ENCODE data around the gene IMPACT.

DNA sequence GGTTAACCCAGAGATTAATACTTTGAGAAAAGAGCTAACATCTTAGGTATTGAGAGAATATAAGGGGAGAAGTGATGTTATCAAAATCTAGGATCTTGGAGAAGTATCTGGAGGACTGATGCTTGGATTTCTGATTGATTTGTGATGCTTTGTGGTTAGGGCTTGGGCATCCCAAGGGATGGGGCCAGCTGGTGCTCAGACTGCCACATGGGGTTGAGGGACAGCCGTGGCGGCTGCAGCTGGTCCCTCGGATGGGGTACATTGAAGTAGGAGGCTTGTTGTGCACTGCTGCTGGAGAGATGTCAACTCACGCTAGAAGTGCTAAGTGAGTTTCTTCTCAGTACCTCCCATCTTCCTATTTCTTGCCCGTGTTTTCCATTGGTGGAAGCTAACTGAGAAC is 56.4 kb downstream of the IMPACT start:
- TF ChIP-seq EZH2 (IDR thresholded peaks at IDR 0.05), result no peak
- no peak for TF ChIP-seq POLR2AphosphoS5 (IDR thresholded peaks at IDR 0.05; ENCODE audit: borderline replicate concordance, low read depth, low read length)
